ENCODE data around the gene ADH6.

DNA sequence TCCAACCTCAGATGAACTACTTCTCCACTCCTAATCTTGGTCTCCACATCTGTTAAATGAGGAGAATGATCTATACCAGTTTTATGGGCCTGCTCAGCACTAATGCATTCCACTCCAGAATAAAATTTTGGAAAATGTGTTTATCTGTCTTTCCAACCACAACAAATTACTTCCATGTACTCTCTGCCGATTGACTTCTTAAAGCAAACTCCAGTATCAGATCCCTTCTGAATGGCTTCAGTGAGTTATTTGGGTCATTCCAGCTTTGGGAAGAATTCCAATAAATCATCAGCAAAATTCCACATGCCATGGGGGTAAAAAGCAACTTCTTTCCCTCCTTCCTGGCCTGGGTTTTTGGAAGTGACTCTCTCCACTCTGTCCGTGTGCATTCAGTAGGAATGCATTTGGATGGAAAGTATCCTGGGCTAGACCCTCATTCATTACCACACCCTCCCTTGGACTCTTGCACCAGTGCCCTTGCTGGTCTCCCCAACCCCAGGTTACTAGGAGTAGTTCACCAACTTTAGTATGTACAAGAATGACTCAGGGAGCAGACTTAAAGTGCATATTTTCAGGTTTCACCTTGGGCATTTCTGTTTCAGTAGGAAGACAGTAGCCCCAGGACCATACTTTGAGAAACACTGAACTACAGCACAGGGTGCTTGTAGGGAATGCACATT lies 15.4 kb upstream of the ADH6 start:
- TF ChIP-seq CTCF (conservative IDR thresholded peaks at IDR 0.05; ENCODE audit: low read length) (no peak), EZH2phosphoT487 (IDR thresholded peaks at IDR 0.05; ENCODE audit: borderline replicate concordance) (no peak)

All from Loucy (cell line).